ENCODE results near the gene EIF4G2. TPM values are rescaled to one million over a fixed set of nuclear protein-coding genes. Genes with fewer than 3 reads are reported as not detected.

The EIF4G2 gene
- polyA plus RNA-seq, 6 donors from 2014 or later: 536 to 677 (median 589) TPM

DNA sequence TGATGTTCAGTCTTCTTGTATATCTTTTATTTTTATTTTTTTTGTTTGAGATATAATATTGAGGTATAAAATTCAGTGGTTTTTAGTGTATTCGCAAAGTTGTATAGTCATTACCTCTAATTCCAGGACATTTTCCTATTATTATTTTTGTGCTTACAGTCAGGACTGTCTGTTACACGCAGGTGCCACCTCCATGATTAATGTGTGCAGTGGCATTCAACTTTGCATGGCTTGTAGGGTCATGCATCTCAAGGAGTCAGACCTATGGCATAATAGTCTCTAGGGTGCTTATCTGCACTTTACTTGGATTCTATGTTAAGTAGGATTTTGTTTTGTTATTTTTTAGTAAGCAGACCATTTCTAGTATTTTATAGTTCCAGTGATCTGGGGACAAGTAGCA is 56.7 kb downstream of the EIF4G2 start:
- Mint-ChIP-seq H3K4me1 (peaks cover 5 to 19% (median 10%) of the 10 kb centered on the region in 3 donors), H3K27me3 (no peaks in the 10 kb centered on the region), H3K27ac (peak overlapping the region in 4 of 6 donors; percentile 91 to 97 (median 92)), H3K36me3 (peaks cover 0 to 9% of the 10 kb centered on the region in 2 donors), H3K9me3 (no peaks in the 10 kb centered on the region), H3K4me3 (peak overlapping the region; percentile 93 to 100 (median 96))
- no peak for ATAC-seq (ENCODE audit: low read depth in 2 of 2)
- no peak for DNase-seq

DNA sequence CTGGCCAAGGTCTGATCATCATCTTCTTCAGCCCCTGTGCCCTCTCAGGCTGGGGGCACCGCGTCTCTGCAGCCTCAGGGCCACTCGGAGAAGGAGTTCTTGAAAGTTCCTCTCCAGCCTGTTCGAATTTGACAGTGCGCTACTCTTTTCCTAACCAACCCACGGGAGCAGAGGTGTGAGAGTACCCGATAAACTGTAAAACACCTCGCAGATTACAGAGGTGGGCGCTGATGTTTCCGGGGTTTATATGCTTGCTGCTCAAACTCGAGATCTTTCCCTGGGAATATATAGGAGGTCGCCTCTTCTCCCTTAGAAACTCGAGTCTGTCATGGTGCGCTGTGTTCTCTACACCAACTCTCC is 57.2 kb downstream of the EIF4G2 start:
- Mint-ChIP-seq H3K27ac (peak overlapping the region; percentile 87 to 97 (median 92)), H3K36me3 (peaks cover 0 to 9% of the 10 kb centered on the region in 2 donors), H3K27me3 (no peaks in the 10 kb centered on the region), H3K4me1 (peaks cover 5 to 19% (median 10%) of the 10 kb centered on the region in 3 donors), H3K9me3 (no peaks in the 10 kb centered on the region), H3K4me3 (peak overlapping the region; percentile 93 to 100 (median 96))
- no peak for ATAC-seq (ENCODE audit: low read depth in 2 of 2)
- DNase-seq: no peak

DNA sequence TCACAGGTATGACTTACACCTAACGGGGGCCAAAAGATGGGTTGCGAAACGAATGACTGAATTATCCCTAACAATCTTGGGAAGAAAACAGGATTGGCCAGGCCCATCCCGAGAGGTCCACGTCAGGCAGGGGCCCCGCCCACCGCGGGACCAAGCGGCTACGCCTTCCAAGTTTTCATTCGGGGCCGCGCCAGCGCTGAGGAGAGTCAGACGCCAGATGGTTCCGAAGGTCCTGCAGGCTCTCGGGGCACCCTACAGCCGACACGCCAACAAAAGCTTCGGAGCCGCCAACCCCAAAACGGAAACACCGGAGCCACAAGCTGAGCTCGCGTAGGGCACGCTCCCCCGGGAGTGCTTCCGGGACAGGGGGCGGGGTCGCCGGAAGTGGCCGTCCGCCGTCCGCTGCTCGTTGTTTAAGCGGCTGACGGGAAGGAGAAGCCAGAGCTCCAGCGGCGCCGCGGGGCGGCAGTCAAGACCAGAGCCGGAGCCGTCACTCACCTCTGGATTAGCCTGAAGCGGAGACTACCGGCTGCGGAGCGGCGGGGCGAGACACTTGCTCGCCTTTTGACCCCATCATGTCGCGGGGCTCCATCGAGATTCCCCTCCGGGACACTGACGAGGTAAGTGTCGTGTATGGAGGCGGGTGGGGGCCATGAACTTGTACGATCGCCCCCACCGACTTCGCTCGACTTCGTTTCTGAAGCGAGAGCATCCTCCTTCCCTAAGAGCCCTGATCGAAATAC is 57.7 kb downstream of the EIF4G2 start, which contains the start of gene CTR9:
TSS of gene CTR9 (plus strand) at position 409 of the 743 bp plus-strand sequence. CDS start at position 576, 167 bp downstream.
- Mint-ChIP-seq H3K27me3 (no peaks in the 10 kb centered on the region), H3K4me1 (peaks cover 5 to 19% (median 10%) of the 10 kb centered on the region in 3 donors), H3K9me3 (no peaks in the 10 kb centered on the region), H3K4me3 (peak within 1 kb of the TSS; percentile 93 to 100 (median 96)), H3K27ac (peak within 1 kb of the TSS; percentile 87 to 97 (median 92)), H3K36me3 (peaks cover 0 to 9% of the 10 kb centered on the region in 2 donors)
- peak; percentile 89 for DNase-seq
- ATAC-seq (ENCODE audit: low read depth in 2 of 2): peak; percentile 92 to 93

DNA sequence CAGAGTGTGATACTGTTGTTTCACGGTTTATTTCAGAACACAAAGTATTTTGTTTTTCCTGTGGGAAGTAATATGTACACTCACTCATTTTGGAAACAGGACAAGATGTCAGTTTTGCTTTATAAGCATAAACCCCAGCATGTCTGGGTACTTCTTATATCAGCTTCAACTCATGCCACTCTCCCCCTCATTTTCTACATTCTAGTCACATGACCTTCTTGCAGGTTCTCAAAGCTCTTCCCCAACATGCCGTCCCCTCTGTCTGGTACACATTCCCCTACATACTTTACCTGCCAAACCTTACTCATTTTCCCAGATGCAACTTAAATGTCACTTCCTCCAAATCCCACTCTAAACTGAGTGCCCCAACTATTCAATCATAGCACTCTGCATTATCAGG is 59.2 kb downstream of the EIF4G2 start:
- Mint-ChIP-seq H3K36me3 (no peaks in the 10 kb centered on the region), H3K27ac (no peak overlapping the region), H3K4me1 (peaks cover 5 to 19% (median 10%) of the 10 kb centered on the region in 3 donors), H3K4me3 (peak overlapping the region in 4 of 8 donors; percentile 4 to 79 (median 52)), H3K27me3 (no peaks in the 10 kb centered on the region), H3K9me3 (no peaks in the 10 kb centered on the region)
- no peak for ATAC-seq (ENCODE audit: low read depth in 2 of 2)
- no peak for DNase-seq

DNA sequence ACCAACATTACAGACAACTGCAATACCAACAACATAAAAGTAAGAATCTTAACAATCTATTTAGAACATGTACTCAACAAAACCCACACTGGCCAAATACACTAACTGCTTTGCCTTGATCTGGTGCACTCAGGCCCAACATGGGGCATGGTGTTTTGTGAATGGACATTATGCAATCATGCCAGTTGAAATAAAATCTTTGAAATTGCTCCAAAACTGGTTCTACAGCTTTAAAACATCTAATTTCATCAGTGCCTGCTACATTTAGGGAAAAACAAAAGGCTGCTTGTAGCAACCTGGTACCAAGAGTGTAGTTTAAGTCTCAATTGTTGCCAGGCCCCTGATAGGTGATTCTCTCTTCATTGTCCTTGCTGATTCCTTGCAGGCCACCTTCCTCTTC is 61.0 kb downstream of the EIF4G2 start:
- no peak for ATAC-seq (ENCODE audit: low read depth in 2 of 2)
- Mint-ChIP-seq H3K27me3 (no peaks in the 10 kb centered on the region), H3K4me1 (peaks cover 13 to 33% (median 19%) of the 10 kb centered on the region in 3 donors), H3K27ac (no peak overlapping the region), H3K4me3 (peak overlapping the region in 1 of 8 donors; percentile 2), H3K36me3 (no peaks in the 10 kb centered on the region), H3K9me3 (no peaks in the 10 kb centered on the region)
- DNase-seq: no peak

Other genes with a start within 250 kb of the EIF4G2 start
- gene LYVE1, start 240.3 kb downstream of the EIF4G2 start, polyA plus RNA-seq (ENCODE audit: low read depth in 6 of 6): under 1 TPM in 5 of 6 donors, not detected in 1; 0.08 to 0.38 (median 0.29) TPM
- 1 to 10 TPM in 2 of 6 donors, under 1 TPM in 4; 0.57 to 1.0 (median 0.78) TPM for gene IRAG1, start 115.2 kb downstream of the EIF4G2 start, polyA plus RNA-seq (ENCODE audit: low read depth in 6 of 6)
- gene CTR9, start 57.7 kb downstream of the EIF4G2 start, polyA plus RNA-seq (ENCODE audit: low read depth in 6 of 6): 10 to 100 TPM; 29.0 to 67.9 (median 59.0) TPM
- 10 to 100 TPM; 17.1 to 46.3 (median 35.0) TPM for gene ZBED5, start 49.1 kb upstream of the EIF4G2 start, polyA plus RNA-seq (ENCODE audit: low read depth in 6 of 6)